RWPE2 (cell line): Measurements from ENCODE around the gene TMCO2.
A peak's percentile ranks its signal among the peaks of the same experiment; 100 is the strongest.

ENCODE experiments used
- ATAC-seq: fragments of 200-7000 bp; cut with Tn5 transposase; 3 replicates; pipeline ENCODE4 v1.9.1; 2021; ENCODE audit warnings: low read depth
- DNase-seq: peaks from one replicate; pipeline ENCODE4 v3.0.0-alpha.2; 2020; ENCODE audit warnings: low spot score
- H3K27ac ChIP-seq: fragments of 450-650 bp; 2 replicates; pipeline ENCODE4 v1.5.1; 2017; ENCODE audit warnings: mild to moderate bottlenecking; ENCODE audit not compliant: poor library complexity, severe bottlenecking
- H3K27me3 ChIP-seq: fragments of 250-450 bp; sonication (Bioruptor Pico); 2 replicates; pipeline ENCODE4 v1.5.1; 2021; ENCODE audit warnings: mild to moderate bottlenecking, moderate library complexity; ENCODE audit not compliant: insufficient read depth, poor library complexity, severe bottlenecking
- H3K36me3 ChIP-seq: fragments of 250-450 bp; sonication (Bioruptor Pico); 2 replicates; pipeline ENCODE4 v1.5.1; 2020; ENCODE audit warnings: low read depth, mild to moderate bottlenecking, moderate library complexity
- H3K4me1 ChIP-seq: fragments of 250-450 bp; sonication (Bioruptor Pico); 2 replicates; pipeline ENCODE4 v1.5.1; 2021; ENCODE audit warnings: mild to moderate bottlenecking, moderate library complexity; ENCODE audit not compliant: insufficient read depth, poor library complexity, severe bottlenecking
- H3K4me3 ChIP-seq: fragments of 250-450 bp; sonication (Bioruptor Pico); 2 replicates; pipeline ENCODE4 v1.5.1; 2021; ENCODE audit warnings: mild to moderate bottlenecking, moderate library complexity; ENCODE audit not compliant: severe bottlenecking
- H3K9me3 ChIP-seq: fragments of 250-450 bp; sonication (Bioruptor Pico); 2 replicates; pipeline ENCODE4 v1.5.1; 2021; ENCODE audit warnings: mild to moderate bottlenecking, moderate library complexity; ENCODE audit not compliant: severe bottlenecking
- TF ChIP-seq, protein P1 (sequence below): fragments of 450-650 bp; IDR thresholded peaks from one replicate; pipeline ENCODE4 v1.5.1; 2017; ENCODE audit warnings: mild to moderate bottlenecking, moderate library complexity; ENCODE audit not compliant: poor library complexity, severe bottlenecking

Gene TMCO2

DNA sequence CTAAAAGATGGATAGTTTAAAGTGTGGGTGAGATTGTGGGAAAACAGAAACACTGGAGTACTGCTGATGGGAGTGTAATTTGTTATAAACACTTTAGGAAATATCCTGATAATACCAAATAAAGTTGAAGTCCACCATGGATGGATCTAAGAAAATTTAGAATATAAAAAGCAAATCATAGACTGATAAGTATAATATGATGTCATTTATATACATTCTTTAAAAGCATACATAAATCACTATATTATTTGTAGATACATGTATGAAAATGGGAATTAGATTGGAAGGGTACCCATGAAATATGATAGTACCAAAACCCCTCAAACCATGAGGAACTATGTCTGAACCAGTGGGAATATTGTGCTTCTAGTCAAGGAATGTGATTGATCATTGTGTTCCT is 18.2 kb downstream of the TMCO2 start:
- Histone ChIP-seq H3K27me3 (no peaks in the 10 kb centered on the region), H3K27ac (peak overlapping the region; percentile 28), H3K4me3 (no peak overlapping the region), H3K36me3 (peaks cover 92% of the 10 kb centered on the region), H3K9me3 (no peaks in the 10 kb centered on the region), H3K4me1 (peaks cover 7% of the 10 kb centered on the region)
- TF ChIP-seq, protein P1, sequence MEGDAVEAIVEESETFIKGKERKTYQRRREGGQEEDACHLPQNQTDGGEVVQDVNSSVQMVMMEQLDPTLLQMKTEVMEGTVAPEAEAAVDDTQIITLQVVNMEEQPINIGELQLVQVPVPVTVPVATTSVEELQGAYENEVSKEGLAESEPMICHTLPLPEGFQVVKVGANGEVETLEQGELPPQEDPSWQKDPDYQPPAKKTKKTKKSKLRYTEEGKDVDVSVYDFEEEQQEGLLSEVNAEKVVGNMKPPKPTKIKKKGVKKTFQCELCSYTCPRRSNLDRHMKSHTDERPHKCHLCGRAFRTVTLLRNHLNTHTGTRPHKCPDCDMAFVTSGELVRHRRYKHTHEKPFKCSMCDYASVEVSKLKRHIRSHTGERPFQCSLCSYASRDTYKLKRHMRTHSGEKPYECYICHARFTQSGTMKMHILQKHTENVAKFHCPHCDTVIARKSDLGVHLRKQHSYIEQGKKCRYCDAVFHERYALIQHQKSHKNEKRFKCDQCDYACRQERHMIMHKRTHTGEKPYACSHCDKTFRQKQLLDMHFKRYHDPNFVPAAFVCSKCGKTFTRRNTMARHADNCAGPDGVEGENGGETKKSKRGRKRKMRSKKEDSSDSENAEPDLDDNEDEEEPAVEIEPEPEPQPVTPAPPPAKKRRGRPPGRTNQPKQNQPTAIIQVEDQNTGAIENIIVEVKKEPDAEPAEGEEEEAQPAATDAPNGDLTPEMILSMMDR: no peak
- ATAC-seq (no peak), DNase-seq (no peak)

DNA sequence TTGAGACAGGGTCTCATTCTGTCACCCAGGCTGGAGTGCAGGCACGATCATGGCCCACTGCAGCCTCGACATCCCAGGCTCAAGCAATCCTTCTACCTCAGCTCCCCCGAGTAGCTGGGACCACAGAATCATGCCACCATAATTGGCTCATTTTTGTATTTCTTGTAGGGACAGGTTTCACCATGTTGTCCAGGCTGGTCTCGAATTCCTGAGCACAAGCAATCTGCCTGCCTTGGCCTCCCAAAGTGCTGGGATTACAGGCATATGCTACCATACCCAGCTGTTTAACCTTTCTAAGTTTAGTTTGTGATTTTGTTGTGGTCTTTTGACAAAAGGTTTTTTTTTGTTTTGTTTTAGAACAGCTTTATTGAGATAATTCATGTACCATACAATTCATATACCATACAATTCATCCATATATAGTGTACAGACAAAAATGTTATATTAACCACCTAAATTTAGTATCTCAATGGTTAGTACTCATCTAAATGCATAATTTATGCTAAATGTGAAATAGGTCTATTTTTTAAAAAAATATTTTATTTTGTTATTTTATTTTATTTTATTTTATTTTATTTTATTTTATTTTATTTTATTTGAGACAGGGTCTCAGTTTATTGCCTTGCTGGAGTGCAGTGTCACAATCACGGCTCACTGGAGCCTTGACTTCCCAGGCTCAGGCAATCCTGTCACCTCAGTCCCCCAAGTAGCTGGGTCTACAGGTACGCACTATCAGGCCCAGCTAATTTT is 19.2 kb downstream of the TMCO2 start:
- H3K4me1 ChIP-seq: peaks cover 7% of the 10 kb centered on the region
- H3K9me3 ChIP-seq: no peaks in the 10 kb centered on the region
- TF ChIP-seq, protein P1: no peak
- no peaks in the 10 kb centered on the region for H3K27me3 ChIP-seq
- no peak for ATAC-seq
- peak overlapping the region; percentile 28 for H3K27ac ChIP-seq
- peaks cover 92% of the 10 kb centered on the region for H3K36me3 ChIP-seq
- no peak for DNase-seq
- no peak overlapping the region for H3K4me3 ChIP-seq

DNA sequence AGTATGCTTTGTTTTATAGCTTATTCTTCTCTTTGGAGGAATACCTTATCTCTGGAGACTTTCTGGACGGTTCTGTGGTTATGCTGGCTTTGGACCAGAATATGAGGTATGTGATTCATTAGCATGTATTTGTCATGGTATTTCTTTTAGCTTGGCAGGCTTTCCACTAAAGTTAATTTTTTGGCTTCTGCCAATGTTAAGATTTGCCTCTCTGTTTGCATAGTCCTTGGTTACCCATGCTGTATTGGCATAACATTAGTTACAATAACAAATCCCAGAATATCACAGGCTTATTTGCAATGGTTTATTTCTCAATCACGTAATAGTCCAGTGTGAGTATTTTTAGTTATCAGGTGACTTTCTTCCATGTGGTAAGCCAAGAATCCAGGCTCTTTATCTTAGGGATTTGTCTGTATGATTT is 20.0 kb downstream of the TMCO2 start:
- no peaks in the 10 kb centered on the region for H3K9me3 ChIP-seq
- ATAC-seq: peak; percentile 50
- peak overlapping the region; percentile 28 for H3K27ac ChIP-seq
- peaks cover 92% of the 10 kb centered on the region for H3K36me3 ChIP-seq
- H3K27me3 ChIP-seq: no peaks in the 10 kb centered on the region
- H3K4me3 ChIP-seq: no peak overlapping the region
- H3K4me1 ChIP-seq: peaks cover 7% of the 10 kb centered on the region
- no peak for DNase-seq
- TF ChIP-seq, protein P1: no peak

DNA sequence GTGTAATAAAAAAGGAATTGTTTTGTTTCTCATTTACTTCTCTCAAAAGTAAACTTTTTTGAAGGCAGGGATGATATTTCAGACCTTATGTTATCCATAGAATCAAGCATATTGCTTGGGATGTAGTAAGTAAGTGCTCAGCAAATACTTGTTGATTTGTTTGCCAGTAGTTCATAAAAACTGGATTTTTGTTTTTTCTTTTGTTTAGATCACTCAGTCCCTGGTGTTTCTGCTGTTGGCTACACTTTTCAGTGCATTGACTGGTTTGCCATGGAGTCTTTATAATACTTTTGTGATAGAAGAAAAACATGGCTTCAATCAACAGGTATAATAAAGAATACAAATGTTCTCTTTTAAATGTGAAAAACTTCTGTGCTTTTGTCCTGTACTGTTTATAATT is 20.5 kb downstream of the TMCO2 start:
- H3K36me3 ChIP-seq: peaks cover 91% of the 10 kb centered on the region
- ATAC-seq (no peak), DNase-seq (no peak)
- H3K4me1 ChIP-seq: peaks cover 7% of the 10 kb centered on the region
- H3K9me3 ChIP-seq: no peaks in the 10 kb centered on the region
- no peaks in the 10 kb centered on the region for H3K27me3 ChIP-seq
- H3K4me3 ChIP-seq: no peak overlapping the region
- no peak overlapping the region for H3K27ac ChIP-seq
- TF ChIP-seq, protein P1: no peak

DNA sequence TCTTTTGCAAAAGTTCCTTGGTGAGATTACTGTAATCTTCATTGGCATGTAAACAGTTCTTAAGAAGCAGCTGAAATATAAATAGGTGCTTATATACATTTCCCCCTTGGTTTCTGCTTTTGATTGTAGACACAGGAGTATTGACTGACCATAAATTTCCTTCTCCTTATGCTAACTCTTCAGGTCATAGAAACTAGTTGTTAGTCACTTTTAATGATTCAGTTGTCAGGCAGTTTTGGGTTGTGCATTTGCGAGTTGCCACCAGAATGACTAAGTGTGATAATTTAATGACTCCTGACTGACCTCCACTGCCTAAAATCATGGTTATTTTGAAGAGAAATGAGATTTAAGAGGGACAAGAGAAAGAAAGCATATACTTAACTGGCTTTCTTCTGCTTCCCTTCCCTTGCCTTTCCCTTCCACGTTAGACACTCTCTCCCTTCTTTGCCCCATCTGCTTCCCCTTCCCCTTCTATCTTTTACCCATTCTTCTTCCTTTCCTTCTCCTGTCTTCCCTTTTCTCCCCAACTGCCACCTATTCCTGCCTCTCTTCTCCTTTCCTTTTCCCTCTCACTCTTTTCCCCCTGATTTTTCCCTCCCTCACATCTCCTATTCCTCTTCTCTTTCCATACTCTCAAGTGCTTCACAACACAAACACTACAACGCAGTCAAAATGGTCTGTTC is 22.6 kb downstream of the TMCO2 start:
- DNase-seq: no peak
- peaks cover 7% of the 10 kb centered on the region for H3K4me1 ChIP-seq
- peaks cover 86% of the 10 kb centered on the region for H3K36me3 ChIP-seq
- TF ChIP-seq, protein P1: no peak
- H3K9me3 ChIP-seq: no peaks in the 10 kb centered on the region
- no peak overlapping the region for H3K4me3 ChIP-seq
- ATAC-seq: no peak
- H3K27ac ChIP-seq: no peak overlapping the region
- no peaks in the 10 kb centered on the region for H3K27me3 ChIP-seq
